Hepatocyte (in vitro differentiated cells): ENCODE data around the gene NEMF.

Experiments
- EZH2 ChIP-seq: fragments of 200-600 bp; sonication (generic); IDR thresholded peaks from 2 replicates; pipeline ENCODE4 v1.6.1; 2016; ENCODE audit warnings: antibody characterized with exemption, mild to moderate bottlenecking, borderline replicate concordance
- EZH2phosphoT487 ChIP-seq: fragments of 200-600 bp; sonication (generic); IDR thresholded peaks from one replicate; pipeline ENCODE4 v1.6.1; 2018; ENCODE audit warnings: antibody characterized with exemption, mild to moderate bottlenecking, low read depth, moderate library complexity; ENCODE audit not compliant: unreplicated experiment, severe bottlenecking
- TF ChIP-seq, protein P1 (sequence below): fragments of 200-600 bp; sonication (generic); IDR thresholded peaks from 2 replicates; pipeline ENCODE4 v1.5.1; 2016; ENCODE audit warnings: antibody characterized with exemption, mild to moderate bottlenecking; ENCODE audit not compliant: poor library complexity

DNA sequence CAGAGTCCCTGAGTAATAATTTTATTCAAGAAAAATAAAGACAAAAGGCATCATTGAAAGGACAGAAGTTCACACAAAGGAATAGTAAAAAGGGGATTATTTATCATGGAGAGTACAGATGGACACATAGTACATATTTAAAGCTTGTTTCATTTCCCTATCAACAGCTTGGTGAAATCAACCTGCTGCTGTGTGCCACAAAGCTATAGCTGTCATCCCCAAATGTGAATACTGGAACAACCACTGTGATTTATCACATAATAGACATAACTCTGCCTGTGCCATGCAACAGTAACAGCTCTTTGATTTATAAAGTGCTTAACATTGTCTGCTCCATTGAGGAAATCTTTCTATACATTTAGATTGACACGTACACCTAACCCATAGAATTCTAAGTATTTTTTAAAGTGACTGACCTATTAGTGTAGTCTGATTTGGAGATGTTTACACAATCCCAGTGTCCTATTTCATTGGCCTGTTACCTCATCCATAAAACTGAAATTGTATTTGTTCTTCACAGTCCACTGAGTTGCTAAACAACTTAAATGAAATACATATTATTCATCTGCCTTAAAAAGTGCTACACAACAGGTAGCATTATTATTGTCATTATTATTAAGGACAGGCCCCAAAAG, 3.3 kb downstream of the NEMF start:
- TF ChIP-seq, protein P1, sequence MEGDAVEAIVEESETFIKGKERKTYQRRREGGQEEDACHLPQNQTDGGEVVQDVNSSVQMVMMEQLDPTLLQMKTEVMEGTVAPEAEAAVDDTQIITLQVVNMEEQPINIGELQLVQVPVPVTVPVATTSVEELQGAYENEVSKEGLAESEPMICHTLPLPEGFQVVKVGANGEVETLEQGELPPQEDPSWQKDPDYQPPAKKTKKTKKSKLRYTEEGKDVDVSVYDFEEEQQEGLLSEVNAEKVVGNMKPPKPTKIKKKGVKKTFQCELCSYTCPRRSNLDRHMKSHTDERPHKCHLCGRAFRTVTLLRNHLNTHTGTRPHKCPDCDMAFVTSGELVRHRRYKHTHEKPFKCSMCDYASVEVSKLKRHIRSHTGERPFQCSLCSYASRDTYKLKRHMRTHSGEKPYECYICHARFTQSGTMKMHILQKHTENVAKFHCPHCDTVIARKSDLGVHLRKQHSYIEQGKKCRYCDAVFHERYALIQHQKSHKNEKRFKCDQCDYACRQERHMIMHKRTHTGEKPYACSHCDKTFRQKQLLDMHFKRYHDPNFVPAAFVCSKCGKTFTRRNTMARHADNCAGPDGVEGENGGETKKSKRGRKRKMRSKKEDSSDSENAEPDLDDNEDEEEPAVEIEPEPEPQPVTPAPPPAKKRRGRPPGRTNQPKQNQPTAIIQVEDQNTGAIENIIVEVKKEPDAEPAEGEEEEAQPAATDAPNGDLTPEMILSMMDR = no peak
- no peak for TF ChIP-seq EZH2
- no peak for TF ChIP-seq EZH2phosphoT487
